Small intestine (tissue), 7 donors: Measurements from ENCODE around the gene TNFRSF18. TPM values are rescaled to one million over a fixed set of nuclear protein-coding genes. Genes with fewer than 3 reads are reported as not detected.
A peak's percentile ranks its signal among the peaks of the same experiment; 100 is the strongest.

Experiments used
- DNase-seq, 2 donors: peaks; one replicate each; pipeline versions ENCODE4 v3.0.0 to v3.0.0-alpha.2; 2013
- FAIRE-seq: peaks from 2 replicates; lab custom pipeline; 2012; peaks lifted over from hg19 to GRCh38; lab: Jason Lieb, UNC
- H3K27ac ChIP-seq, 3 donors: one replicate each; pipeline ENCODE4 v1.5.1; 2013; ENCODE audit warnings: low read length in 2 of 3, mild to moderate bottlenecking in 2 of 3, control low read depth in 1 of 3, inconsistent platforms in 1 of 3, low read depth in 1 of 3, moderate library complexity in 1 of 3
- H3K27me3 ChIP-seq, 3 donors: one replicate each; pipeline ENCODE4 v1.6.1; 2013; ENCODE audit warnings: low read length in 3 of 3, inconsistent platforms in 1 of 3; ENCODE audit not compliant: control insufficient read depth in 3 of 3, insufficient read depth in 3 of 3
- H3K36me3 ChIP-seq, 3 donors: one replicate each; pipeline ENCODE4 v1.6.1; 2013; ENCODE audit warnings: low read length in 3 of 3, inconsistent platforms in 1 of 3, low read depth in 1 of 3, mild to moderate bottlenecking in 1 of 3, moderate library complexity in 1 of 3; ENCODE audit not compliant: control insufficient read depth in 3 of 3, insufficient read depth in 2 of 3
- H3K4me1 ChIP-seq, 3 donors: one replicate each; pipeline ENCODE4 v1.6.1; 2013; ENCODE audit warnings: low read length in 2 of 3, inconsistent platforms in 1 of 3, low read depth in 1 of 3, mild to moderate bottlenecking in 1 of 3, moderate library complexity in 1 of 3; ENCODE audit not compliant: control insufficient read depth in 3 of 3, insufficient read depth in 2 of 3
- H3K4me3 ChIP-seq, 3 donors: one replicate each; pipeline ENCODE4 v1.5.1; 2013; ENCODE audit warnings: low read length in 3 of 3, control low read depth in 1 of 3, inconsistent platforms in 1 of 3, low read depth in 1 of 3, mild to moderate bottlenecking in 1 of 3, moderate library complexity in 1 of 3
- H3K9me3 ChIP-seq, 2 donors: one replicate each; pipeline ENCODE4 v1.6.1; 2013; ENCODE audit warnings: low read depth in 1 of 2, low read length in 1 of 2; ENCODE audit not compliant: control insufficient read depth in 2 of 2, insufficient read depth in 1 of 2
- WGBS, 3 donors: extraction: QIAGEN DNeasy Blood & Tissue Kit; methylation state at CpG; one replicate each; pipeline ENCODE4 v1.1.7; 2013; 5-methylcytosine and 5-hydroxymethylcytosine counted together
- polyA plus RNA-seq, 4 donors: library from polyadenylated mRNA; stranded (reverse) in 3 of 4; unstranded in 1 of 4; fragments of 200-250 nt in 3 of 4; fragments of 120-200 nt in 1 of 4; gene quantifications; one replicate each; pipeline versions ENCODE4 v1.2.1 to v1.2.3, GENCODE V29; 2013
- donor health status: healthy with polysubstance abuse.
- donor health status: control.
- donor health status: control.
- donor health status: Bipolar disorder and iron deficiency.
- donor health status: healthy.

TNFRSF18 gene
- polyA plus RNA-seq, 4 donors, result 0.47 to 5.9 (median 1.8) TPM; not detected in 1

- no peak for DNase-seq
- Histone ChIP-seq H3K4me1 (no peaks in the 10 kb centered on the region), H3K4me3 (no peak overlapping the region), H3K27ac (no peak overlapping the region), H3K36me3 (peaks cover 17 to 98% (median 21%) of the 10 kb centered on the region in 3 donors), H3K27me3 (no peaks in the 10 kb centered on the region), H3K9me3 (no peaks in the 10 kb centered on the region)
- no peak for FAIRE-seq
- WGBS, 3 donors, result 90 to 93% (median 92%) methylated on average over 17 to 24 of the region's 24 CpGs
Measured at GRCh38 chr1:1220197-1220596, 13.8 kb upstream of the TNFRSF18 start.

GRCh38 chr1:1219341-1219740 lies 12.9 kb upstream of the TNFRSF18 start:
- DNase-seq (no peak), FAIRE-seq (no peak)
- Histone ChIP-seq H3K4me3 (no peak overlapping the region), H3K27ac (no peak overlapping the region), H3K27me3 (no peaks in the 10 kb centered on the region), H3K36me3 (peaks cover 13 to 90% (median 21%) of the 10 kb centered on the region in 3 donors), H3K9me3 (no peaks in the 10 kb centered on the region), H3K4me1 (no peaks in the 10 kb centered on the region)
- WGBS, 3 donors, result 85 to 91% (median 90%) methylated on average over 20 of the region's 20 CpGs

GRCh38 chr1:1218524-1219200 lies 12.3 kb upstream of the TNFRSF18 start:
- 94% methylated on average over 36 of the region's 36 CpGs for WGBS, 3 donors
- Histone ChIP-seq H3K4me3 (no peak overlapping the region), H3K27ac (no peak overlapping the region), H3K4me1 (no peaks in the 10 kb centered on the region), H3K9me3 (no peaks in the 10 kb centered on the region), H3K27me3 (no peaks in the 10 kb centered on the region), H3K36me3 (peaks cover 10 to 83% (median 20%) of the 10 kb centered on the region in 3 donors)
- FAIRE-seq (no peak), DNase-seq (no peak)

GRCh38 chr1:1217621-1218523 lies 11.5 kb upstream of the TNFRSF18 start:
- DNase-seq (no peak), FAIRE-seq (no peak)
- Histone ChIP-seq H3K4me1 (no peaks in the 10 kb centered on the region), H3K27ac (no peak overlapping the region), H3K36me3 (peaks cover 8 to 76% (median 12%) of the 10 kb centered on the region in 3 donors), H3K27me3 (no peaks in the 10 kb centered on the region), H3K9me3 (no peaks in the 10 kb centered on the region), H3K4me3 (no peak overlapping the region)
- WGBS, 3 donors, result 88 to 90% (median 89%) methylated on average over 52 of the region's 52 CpGs

- Histone ChIP-seq H3K27ac (no peak overlapping the region), H3K36me3 (peaks cover 6 to 67% (median 8%) of the 10 kb centered on the region in 3 donors)
- WGBS, 3 donors, result 89 to 92% (median 91%) methylated on average over 67 to 74 of the region's 74 CpGs
Measured at GRCh38 chr1:1216770-1217620, 10.6 kb upstream of the TNFRSF18 start.

GRCh38 chr1:1215881-1216605 lies 9.7 kb upstream of the TNFRSF18 start:
- no peak for DNase-seq
- Histone ChIP-seq H3K9me3 (no peaks in the 10 kb centered on the region), H3K4me3 (no peak overlapping the region), H3K27ac (no peak overlapping the region), H3K36me3 (peaks cover 6 to 58% (median 8%) of the 10 kb centered on the region in 3 donors), H3K27me3 (no peaks in the 10 kb centered on the region), H3K4me1 (no peaks in the 10 kb centered on the region)
- FAIRE-seq, result no peak
- WGBS, 3 donors, result 87 to 89% (median 88%) methylated on average over 19 to 21 of the region's 21 CpGs

More at GRCh38 chr1:1216770-1217620, 10.6 kb upstream of the TNFRSF18 start:
- no peak for FAIRE-seq
- H3K9me3 ChIP-seq, result no peaks in the 10 kb centered on the region
- no peak for DNase-seq
- H3K4me3 ChIP-seq, result no peak overlapping the region
- H3K27me3 ChIP-seq, result no peaks in the 10 kb centered on the region
- no peaks in the 10 kb centered on the region for H3K4me1 ChIP-seq

- Histone ChIP-seq H3K27ac (peak overlapping the region in 1 of 3 donors; percentile 21), H3K9me3 (no peaks in the 10 kb centered on the region), H3K4me3 (no peak overlapping the region), H3K36me3 (peaks cover 6 to 49% (median 8%) of the 10 kb centered on the region in 3 donors), H3K27me3 (no peaks in the 10 kb centered on the region), H3K4me1 (no peaks in the 10 kb centered on the region)
- DNase-seq (no peak), FAIRE-seq (no peak)
- 50 to 64% (median 56%) methylated on average over 11 of the region's 11 CpGs for WGBS, 3 donors
Measured at GRCh38 chr1:1215080-1215676, 8.8 kb upstream of the TNFRSF18 start.
